ENCODE results near the gene SLC30A10.
"Not testable (repeated sequence)": the region's sequence is repeated elsewhere in the genome, so short reads cannot be mapped to it uniquely, and the experiment has no call there.

The SLC30A10 gene

GRCh38 chr1:219954736-219955421 is 26.5 kb upstream of the SLC30A10 start:
- Histone ChIP-seq H3K4me3 (ENCODE audit: insufficient read depth, low read depth, low read length, poor library complexity, severe bottlenecking) (no peak overlapping the region), H3K27me3 (replicated peaks; ENCODE audit: control insufficient read depth, insufficient read depth, low read length, poor library complexity, severe bottlenecking) (no peaks in the 10 kb centered on the region), H3K4me1 (ENCODE audit: control insufficient read depth, insufficient read depth, low read length, poor library complexity, severe bottlenecking) (no peaks in the 10 kb centered on the region), H3K27ac (ENCODE audit: insufficient read depth, low read length, poor library complexity, severe bottlenecking) (no peak overlapping the region), H3K36me3 (ENCODE audit: control insufficient read depth, insufficient read depth, low read length) (no peaks in the 10 kb centered on the region), H3K9me3 (ENCODE audit: control insufficient read depth, low read length) (no peaks in the 10 kb centered on the region)
- DNase-seq, result no peak

GRCh38 chr1:219954052-219954451 is 25.7 kb upstream of the SLC30A10 start:
- H3K27me3 ChIP-seq (replicated peaks; ENCODE audit: control insufficient read depth, insufficient read depth, low read length, poor library complexity, severe bottlenecking), result no peaks in the 10 kb centered on the region
- H3K9me3 ChIP-seq (ENCODE audit: control insufficient read depth, low read length), result no peaks in the 10 kb centered on the region
- DNase-seq, result no peak
- no peaks in the 10 kb centered on the region for H3K4me1 ChIP-seq (ENCODE audit: control insufficient read depth, insufficient read depth, low read length, poor library complexity, severe bottlenecking)
- H3K27ac ChIP-seq (ENCODE audit: insufficient read depth, low read length, poor library complexity, severe bottlenecking), result no peak overlapping the region
- H3K4me3 ChIP-seq (ENCODE audit: insufficient read depth, low read depth, low read length, poor library complexity, severe bottlenecking), result no peak overlapping the region
- no peaks in the 10 kb centered on the region for H3K36me3 ChIP-seq (ENCODE audit: control insufficient read depth, insufficient read depth, low read length)

GRCh38 chr1:219952361-219952760 is 24.0 kb upstream of the SLC30A10 start:
- H3K36me3 ChIP-seq (ENCODE audit: control insufficient read depth, insufficient read depth, low read length), result no peaks in the 10 kb centered on the region
- no peak for DNase-seq
- H3K27me3 ChIP-seq (replicated peaks; ENCODE audit: control insufficient read depth, insufficient read depth, low read length, poor library complexity, severe bottlenecking), result no peaks in the 10 kb centered on the region
- no peaks in the 10 kb centered on the region for H3K9me3 ChIP-seq (ENCODE audit: control insufficient read depth, low read length)
- H3K4me3 ChIP-seq (ENCODE audit: insufficient read depth, low read depth, low read length, poor library complexity, severe bottlenecking), result no peak overlapping the region
- H3K27ac ChIP-seq (ENCODE audit: insufficient read depth, low read length, poor library complexity, severe bottlenecking), result no peak overlapping the region
- H3K4me1 ChIP-seq (ENCODE audit: control insufficient read depth, insufficient read depth, low read length, poor library complexity, severe bottlenecking), result no peaks in the 10 kb centered on the region

GRCh38 chr1:219949227-219949626 is 20.9 kb upstream of the SLC30A10 start:
- not testable (repeated sequence) for H3K9me3 ChIP-seq (ENCODE audit: control insufficient read depth, low read length); H3K27ac ChIP-seq (ENCODE audit: insufficient read depth, low read length, poor library complexity, severe bottlenecking); H3K4me3 ChIP-seq (ENCODE audit: insufficient read depth, low read depth, low read length, poor library complexity, severe bottlenecking); DNase-seq; H3K27me3 ChIP-seq (replicated peaks; ENCODE audit: control insufficient read depth, insufficient read depth, low read length, poor library complexity, severe bottlenecking); H3K36me3 ChIP-seq (ENCODE audit: control insufficient read depth, insufficient read depth, low read length); H3K4me1 ChIP-seq (ENCODE audit: control insufficient read depth, insufficient read depth, low read length, poor library complexity, severe bottlenecking)

- H3K4me3 ChIP-seq (ENCODE audit: insufficient read depth, low read depth, low read length, poor library complexity, severe bottlenecking); DNase-seq; H3K36me3 ChIP-seq (ENCODE audit: control insufficient read depth, insufficient read depth, low read length): not testable (repeated sequence)
Observed at GRCh38 chr1:219948766-219949165, 20.4 kb upstream of the SLC30A10 start.

GRCh38 chr1:219945795-219946194 is 17.4 kb upstream of the SLC30A10 start:
- Histone ChIP-seq H3K4me1 (ENCODE audit: control insufficient read depth, insufficient read depth, low read length, poor library complexity, severe bottlenecking) (no peaks in the 10 kb centered on the region), H3K9me3 (ENCODE audit: control insufficient read depth, low read length) (no peaks in the 10 kb centered on the region), H3K4me3 (ENCODE audit: insufficient read depth, low read depth, low read length, poor library complexity, severe bottlenecking) (no peak overlapping the region), H3K27ac (ENCODE audit: insufficient read depth, low read length, poor library complexity, severe bottlenecking) (no peak overlapping the region), H3K36me3 (ENCODE audit: control insufficient read depth, insufficient read depth, low read length) (no peaks in the 10 kb centered on the region), H3K27me3 (replicated peaks; ENCODE audit: control insufficient read depth, insufficient read depth, low read length, poor library complexity, severe bottlenecking) (no peaks in the 10 kb centered on the region)
- DNase-seq, result no peak

More at GRCh38 chr1:219948766-219949165, 20.4 kb upstream of the SLC30A10 start:
- H3K9me3 ChIP-seq (ENCODE audit: control insufficient read depth, low read length); H3K27ac ChIP-seq (ENCODE audit: insufficient read depth, low read length, poor library complexity, severe bottlenecking); H3K27me3 ChIP-seq (replicated peaks; ENCODE audit: control insufficient read depth, insufficient read depth, low read length, poor library complexity, severe bottlenecking); H3K4me1 ChIP-seq (ENCODE audit: control insufficient read depth, insufficient read depth, low read length, poor library complexity, severe bottlenecking): not testable (repeated sequence)

GRCh38 chr1:219941179-219942118 is 13.1 kb upstream of the SLC30A10 start:
- no peak overlapping the region for H3K4me3 ChIP-seq (ENCODE audit: insufficient read depth, low read depth, low read length, poor library complexity, severe bottlenecking)
- no peaks in the 10 kb centered on the region for H3K36me3 ChIP-seq (ENCODE audit: control insufficient read depth, insufficient read depth, low read length)
- DNase-seq, result no peak

GRCh38 chr1:219940707-219941106 is 12.3 kb upstream of the SLC30A10 start:
- DNase-seq, result no peak
- no peaks in the 10 kb centered on the region for H3K4me1 ChIP-seq (ENCODE audit: control insufficient read depth, insufficient read depth, low read length, poor library complexity, severe bottlenecking)
- H3K36me3 ChIP-seq (ENCODE audit: control insufficient read depth, insufficient read depth, low read length), result no peaks in the 10 kb centered on the region
- H3K4me3 ChIP-seq (ENCODE audit: insufficient read depth, low read depth, low read length, poor library complexity, severe bottlenecking), result no peak overlapping the region
- H3K27ac ChIP-seq (ENCODE audit: insufficient read depth, low read length, poor library complexity, severe bottlenecking), result no peak overlapping the region
- peaks cover 3% of the 10 kb centered on the region for H3K27me3 ChIP-seq (replicated peaks; ENCODE audit: control insufficient read depth, insufficient read depth, low read length, poor library complexity, severe bottlenecking)
- H3K9me3 ChIP-seq (ENCODE audit: control insufficient read depth, low read length), result no peaks in the 10 kb centered on the region

More at GRCh38 chr1:219941179-219942118, 13.1 kb upstream of the SLC30A10 start:
- H3K4me1 ChIP-seq (ENCODE audit: control insufficient read depth, insufficient read depth, low read length, poor library complexity, severe bottlenecking), result no peaks in the 10 kb centered on the region
- H3K27ac ChIP-seq (ENCODE audit: insufficient read depth, low read length, poor library complexity, severe bottlenecking), result no peak overlapping the region
- peaks cover 3% of the 10 kb centered on the region for H3K27me3 ChIP-seq (replicated peaks; ENCODE audit: control insufficient read depth, insufficient read depth, low read length, poor library complexity, severe bottlenecking)
- no peaks in the 10 kb centered on the region for H3K9me3 ChIP-seq (ENCODE audit: control insufficient read depth, low read length)

GRCh38 chr1:219938706-219939105 is 10.3 kb upstream of the SLC30A10 start:
- peaks cover 3% of the 10 kb centered on the region for H3K27me3 ChIP-seq (replicated peaks; ENCODE audit: control insufficient read depth, insufficient read depth, low read length, poor library complexity, severe bottlenecking)
- no peaks in the 10 kb centered on the region for H3K9me3 ChIP-seq (ENCODE audit: control insufficient read depth, low read length)
- no peaks in the 10 kb centered on the region for H3K4me1 ChIP-seq (ENCODE audit: control insufficient read depth, insufficient read depth, low read length, poor library complexity, severe bottlenecking)
- H3K4me3 ChIP-seq (ENCODE audit: insufficient read depth, low read depth, low read length, poor library complexity, severe bottlenecking), result no peak overlapping the region
- no peak for DNase-seq
- H3K36me3 ChIP-seq (ENCODE audit: control insufficient read depth, insufficient read depth, low read length), result no peaks in the 10 kb centered on the region
- no peak overlapping the region for H3K27ac ChIP-seq (ENCODE audit: insufficient read depth, low read length, poor library complexity, severe bottlenecking)

GRCh38 chr1:219933763-219934162 is 5.4 kb upstream of the SLC30A10 start:
- H3K9me3 ChIP-seq (ENCODE audit: control insufficient read depth, low read length); H3K27ac ChIP-seq (ENCODE audit: insufficient read depth, low read length, poor library complexity, severe bottlenecking); H3K27me3 ChIP-seq (replicated peaks; ENCODE audit: control insufficient read depth, insufficient read depth, low read length, poor library complexity, severe bottlenecking); H3K36me3 ChIP-seq (ENCODE audit: control insufficient read depth, insufficient read depth, low read length); DNase-seq; H3K4me1 ChIP-seq (ENCODE audit: control insufficient read depth, insufficient read depth, low read length, poor library complexity, severe bottlenecking); H3K4me3 ChIP-seq (ENCODE audit: insufficient read depth, low read depth, low read length, poor library complexity, severe bottlenecking): not testable (repeated sequence)

Data from effector memory CD4-positive, alpha-beta T cell (primary cell).